GM19438 (cell line): Measurements from ENCODE around the gene SLC41A2.
A peak's percentile ranks its signal among the peaks of the same experiment; 100 is the strongest.
"Not testable (repeated sequence)": the region's sequence is repeated elsewhere in the genome, so short reads cannot be mapped to it uniquely, and the experiment has no call there.

Experiments
- ATAC-seq: cut with Tn5 transposase; IDR thresholded peaks from one replicate; pipeline ENCODE4 v1.9.1; 2021; ENCODE audit warnings: low read depth; ENCODE audit not compliant: unreplicated experiment

SLC41A2 gene

GRCh38 chr12:104958001-104958804 lies at the start of gene SLC41A2:
TSS of gene SLC41A2 (minus strand) at chr12:104958290. CDS start at chr12:104928527, 29,763 bp downstream.
- peak; percentile 78 for ATAC-seq

GRCh38 chr12:105001476-105001875 lies 43.4 kb upstream of the SLC41A2 start:
- ATAC-seq, result no peak

GRCh38 chr12:104999347-104999685 lies 41.2 kb upstream of the SLC41A2 start:
- no peak for ATAC-seq

- no peak for ATAC-seq
Observed at GRCh38 chr12:104998423-104999346, 40.6 kb upstream of the SLC41A2 start.

- ATAC-seq, result no peak
Observed at GRCh38 chr12:104997541-104997940, 39.5 kb upstream of the SLC41A2 start.

GRCh38 chr12:104994336-104994735 lies 36.2 kb upstream of the SLC41A2 start:
- no peak for ATAC-seq

- ATAC-seq, result no peak
Observed at GRCh38 chr12:104991565-104992128, 33.6 kb upstream of the SLC41A2 start.

- ATAC-seq, result no peak
Observed at GRCh38 chr12:104990950-104991349, 32.9 kb upstream of the SLC41A2 start.

- ATAC-seq, result peak; percentile 95
Observed at GRCh38 chr12:104986022-104986941, 28.2 kb upstream of the SLC41A2 start, which contains the start of gene NOPCHAP1. TSS of gene NOPCHAP1 (plus strand) at chr12:104986316. CDS start at chr12:104986353, 37 bp downstream.

GRCh38 chr12:104985206-104985605 lies 27.1 kb upstream of the SLC41A2 start:
- ATAC-seq, result no peak

GRCh38 chr12:104977688-104978087 lies 19.6 kb upstream of the SLC41A2 start:
- ATAC-seq, result not testable (repeated sequence)

GRCh38 chr12:104976703-104977102 lies 18.6 kb upstream of the SLC41A2 start:
- ATAC-seq, result no peak

GRCh38 chr12:104975587-104976343 lies 17.7 kb upstream of the SLC41A2 start:
- no peak for ATAC-seq

GRCh38 chr12:104974626-104975290 lies 16.7 kb upstream of the SLC41A2 start:
- ATAC-seq, result peak; percentile 93

- no peak for ATAC-seq
Observed at GRCh38 chr12:104973250-104973649, 15.2 kb upstream of the SLC41A2 start.

- ATAC-seq, result no peak
Observed at GRCh38 chr12:104971306-104971705, 13.2 kb upstream of the SLC41A2 start.

GRCh38 chr12:104969343-104969742 lies 11.3 kb upstream of the SLC41A2 start:
- no peak for ATAC-seq

GRCh38 chr12:104966677-104967076 lies 8.6 kb upstream of the SLC41A2 start:
- ATAC-seq, result peak; percentile 89

GRCh38 chr12:104964856-104965205 lies 6.7 kb upstream of the SLC41A2 start:
- no peak for ATAC-seq
